Keratinocyte (primary cell): Measurements from ENCODE around the gene CAPZA2. TPM values are rescaled to one million over a fixed set of nuclear protein-coding genes. Genes with fewer than 3 reads are reported as not detected.

Source experiments
- DNase-seq: peaks from one replicate; pipeline ENCODE4 v3.0.0-alpha.2; 2011; ENCODE audit warnings: low read depth, missing footprints, low spot score
- FAIRE-seq: peaks from 2 replicates; lab custom pipeline; 2011; peaks lifted over from hg19 to GRCh38; lab: Jason Lieb, UNC
- H2AFZ ChIP-seq: 2 replicates; pipeline ENCODE4 v1.6.0; 2012; ENCODE audit warnings: low read length, control low read depth, inconsistent platforms; ENCODE audit not compliant: control insufficient read depth
- H3K27ac ChIP-seq: 2 replicates; pipeline ENCODE4 v1.5.1; 2011; ENCODE audit warnings: low read length; ENCODE audit not compliant: control insufficient read depth, insufficient read depth
- H3K27me3 ChIP-seq: 3 replicates; pipeline ENCODE4 v1.6.0; 2011; ENCODE audit warnings: low read length; ENCODE audit not compliant: control insufficient read depth, insufficient read depth; ENCODE audit errors: extremely low read depth
- H3K36me3 ChIP-seq, 2 experiments: 2 replicates in 1 of 2; 3 replicates in 1 of 2; pipeline ENCODE4 v1.5.1; 2011; ENCODE audit warnings: low read length in 2 of 2, mild to moderate bottlenecking in 1 of 2; ENCODE audit not compliant: control insufficient read depth in 2 of 2, insufficient read depth in 2 of 2; ENCODE audit errors: extremely low read depth in 1 of 2
- H3K4me1 ChIP-seq: 3 replicates; pipeline ENCODE4 v1.5.1; 2011; ENCODE audit warnings: low read length; ENCODE audit not compliant: control insufficient read depth, insufficient read depth; ENCODE audit errors: extremely low read depth
- H3K4me2 ChIP-seq: 3 replicates; pipeline ENCODE4 v1.6.0; 2011; ENCODE audit warnings: low read depth, low read length; ENCODE audit not compliant: control insufficient read depth, insufficient read depth; ENCODE audit errors: extremely low read depth
- H3K4me3 ChIP-seq, 3 experiments: fragments of 200-600 bp in 1 of 3; sonication (generic) in 1 of 3; 2 replicates in 2 of 3; 3 replicates in 1 of 3; pipeline ENCODE4 v1.5.1; 2011 to 2016; ENCODE audit warnings: low read length in 3 of 3, mild to moderate bottlenecking in 3 of 3, control low read depth in 2 of 3, inconsistent platforms in 1 of 3, low read depth in 1 of 3, mixed read lengths in 1 of 3, mixed run types in 1 of 3, moderate library complexity in 1 of 3; ENCODE audit not compliant: control insufficient read depth in 2 of 3, insufficient read depth in 2 of 3; ENCODE audit errors: extremely low read depth in 1 of 3
- H3K79me2 ChIP-seq: 2 replicates; pipeline ENCODE4 v1.6.0; 2012; ENCODE audit warnings: low read length; ENCODE audit not compliant: control insufficient read depth, insufficient read depth
- H3K9ac ChIP-seq: 3 replicates; pipeline ENCODE4 v1.6.0; 2011; ENCODE audit warnings: low read length; ENCODE audit not compliant: control insufficient read depth, insufficient read depth; ENCODE audit errors: extremely low read depth
- H3K9me1 ChIP-seq: 3 replicates; pipeline ENCODE4 v1.6.0; 2011; ENCODE audit warnings: low read length; ENCODE audit not compliant: control insufficient read depth, insufficient read depth; ENCODE audit errors: extremely low read depth
- H3K9me3 ChIP-seq: 2 replicates; pipeline ENCODE4 v1.5.1; 2012; ENCODE audit warnings: low read depth, low read length; ENCODE audit not compliant: control insufficient read depth
- H4K20me1 ChIP-seq: 3 replicates; pipeline ENCODE4 v1.6.0; 2011; ENCODE audit warnings: low read length; ENCODE audit not compliant: control insufficient read depth, insufficient read depth; ENCODE audit errors: extremely low read depth
- CTCF ChIP-seq, 3 experiments: IDR thresholded peaks in 1 of 3; conservative IDR thresholded peaks in 1 of 3; optimal IDR thresholded peaks in 1 of 3; 2 replicates in 2 of 3; 3 replicates in 1 of 3; pipeline versions ENCODE3 to v1.5.1; 2011; ENCODE audit warnings: low read length in 3 of 3, mild to moderate bottlenecking in 3 of 3, moderate library complexity in 2 of 3, control low read depth in 1 of 3, inconsistent platforms in 1 of 3; ENCODE audit not compliant: insufficient read depth in 2 of 3; ENCODE audit errors: extremely low read depth in 1 of 3
- EZH2 ChIP-seq: IDR thresholded peaks from one replicate; pipeline ENCODE4 v1.6.1; 2012; ENCODE audit warnings: inconsistent platforms, mild to moderate bottlenecking, low read length, moderate library complexity
- dilution Hi-C: fragments of 300-500 bp; cut with MboI; formaldehyde crosslinking; loops from one replicate; pipeline ENCODE4 v1.7.0; 2020; ENCODE audit warnings: low sequenced_read_pairs; ENCODE audit not compliant: extremely low pct_ligation_motif_present
- polyA plus RNA-seq, 5 experiments: library from polyadenylated mRNA; depleted of rRNA in 3 of 5; stranded (reverse) in 3 of 5; stranded (forward) in 1 of 5; unstranded in 1 of 5; fragments of >200 nt; gene quantifications; 1 replicate in 1 of 5; 2 replicates in 3 of 5; 3 replicates in 1 of 5; pipeline versions ENCODE4 v1.2.1 to v1.2.3, GENCODE V29; 2011 to 2012; ENCODE audit warnings: missing spikeins in 2 of 5, low read depth in 1 of 5, low replicate concordance in 1 of 5

The CAPZA2 gene
- polyA plus RNA-seq, 1 donor (not counting 4 experiments of a cell fraction or from before 2014, with no cell fraction given), result 150 TPM

DNA sequence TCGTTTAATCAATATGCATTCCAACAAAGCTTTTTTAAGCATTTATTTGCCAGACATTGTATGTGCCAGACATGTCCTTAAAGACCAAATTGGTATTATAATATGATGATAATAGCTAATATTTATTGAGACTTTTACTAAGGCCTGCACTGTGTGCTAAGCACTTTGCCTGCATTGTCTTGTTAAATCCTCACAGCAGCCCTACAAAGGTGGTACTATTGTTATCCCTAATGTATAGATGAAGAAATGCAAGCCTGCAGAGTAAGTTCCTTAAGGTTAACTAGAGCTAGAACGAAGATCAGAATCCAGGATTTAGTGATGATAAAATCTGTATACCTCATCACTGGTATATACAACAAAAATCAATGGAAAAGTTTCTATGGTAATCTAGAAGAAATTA, 5.3 kb upstream of the CAPZA2 start:
- H3K4me3 ChIP-seq, result no peak overlapping the region
- no peak overlapping the region for H2AFZ ChIP-seq
- no peaks in the 10 kb centered on the region for H4K20me1 ChIP-seq
- dilution Hi-C loops, result no loop called here
- DNase-seq (no peak), FAIRE-seq (no peak)
- no peak overlapping the region for H3K27ac ChIP-seq
- no peaks in the 10 kb centered on the region for H3K9me1 ChIP-seq
- H3K4me2 ChIP-seq, result no peak overlapping the region
- H3K36me3 ChIP-seq, result no peaks in the 10 kb centered on the region
- H3K9me3 ChIP-seq, result no peaks in the 10 kb centered on the region
- no peaks in the 10 kb centered on the region for H3K27me3 ChIP-seq
- peaks cover 6% of the 10 kb centered on the region for H3K4me1 ChIP-seq
- TF ChIP-seq EZH2, result no peak
- no peaks in the 10 kb centered on the region for H3K79me2 ChIP-seq
- no peak overlapping the region for H3K9ac ChIP-seq

- Histone ChIP-seq H3K36me3 (no peaks in the 10 kb centered on the region), H3K27ac (no peak overlapping the region), H4K20me1 (no peaks in the 10 kb centered on the region), H2AFZ (no peak overlapping the region), H3K9ac (no peak overlapping the region), H3K4me1 (peaks cover 12% of the 10 kb centered on the region), H3K79me2 (peaks cover 18% of the 10 kb centered on the region), H3K27me3 (no peaks in the 10 kb centered on the region), H3K4me3 (no peak overlapping the region), H3K9me3 (no peaks in the 10 kb centered on the region), H3K4me2 (peak overlapping the region; percentile 11), H3K9me1 (no peaks in the 10 kb centered on the region)
- no peak for TF ChIP-seq CTCF (optimal IDR thresholded peaks at IDR 0.05 in 1 of 3, IDR thresholded peaks at IDR 0.05 in 1 of 3, conservative IDR thresholded peaks at IDR 0.05 in 1 of 3; ENCODE audit: extremely low read depth in 1 of 3, insufficient read depth in 2 of 3, low read length in 3 of 3)
- no peak for TF ChIP-seq EZH2
- dilution Hi-C loops, result no loop called here
- FAIRE-seq (no peak), DNase-seq (no peak)
Measured at GRCh38 chr7:116859323-116859722, 3.1 kb upstream of the CAPZA2 start.

DNA sequence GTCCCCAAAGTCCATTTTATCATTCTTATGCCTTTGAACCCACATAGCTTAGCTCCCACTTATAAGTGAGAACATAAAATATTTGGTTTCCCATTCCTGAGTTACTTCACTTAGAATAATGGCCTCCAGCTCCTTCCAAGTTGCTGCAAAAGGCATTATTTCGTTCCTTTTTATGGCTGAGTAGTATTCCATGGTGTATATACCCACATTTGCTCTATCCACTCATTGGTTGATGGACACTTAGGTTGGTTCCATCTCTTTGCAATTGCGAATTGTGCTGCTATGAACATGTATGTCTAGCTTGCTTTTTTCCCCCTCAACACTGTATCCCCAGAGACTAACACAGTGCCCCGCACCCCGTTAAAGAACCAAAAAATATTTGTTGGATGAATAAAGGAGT, 670 bp upstream of the CAPZA2 start:
- Histone ChIP-seq H2AFZ (peak overlapping the region; percentile 85), H3K27me3 (no peaks in the 10 kb centered on the region), H3K4me2 (peak overlapping the region; percentile 79), H3K79me2 (peaks cover 41% of the 10 kb centered on the region), H3K9ac (no peak overlapping the region), H3K9me1 (no peaks in the 10 kb centered on the region), H3K27ac (peak overlapping the region; percentile 25), H3K9me3 (no peaks in the 10 kb centered on the region), H3K4me3 (peak overlapping the region in 1 of 3 experiments; percentile 61), H3K36me3 (no peaks in the 10 kb centered on the region), H3K4me1 (peaks cover 16% of the 10 kb centered on the region), H4K20me1 (no peaks in the 10 kb centered on the region)
- FAIRE-seq (no peak), DNase-seq (no peak)
- TF ChIP-seq CTCF (optimal IDR thresholded peaks at IDR 0.05 in 1 of 3, IDR thresholded peaks at IDR 0.05 in 1 of 3, conservative IDR thresholded peaks at IDR 0.05 in 1 of 3; ENCODE audit: extremely low read depth in 1 of 3, insufficient read depth in 2 of 3, low read length in 3 of 3) (no peak), EZH2 (no peak)
- dilution Hi-C loops, result no loop called here
